ENCODE results near the gene MTMR3.

The MTMR3 gene

DNA sequence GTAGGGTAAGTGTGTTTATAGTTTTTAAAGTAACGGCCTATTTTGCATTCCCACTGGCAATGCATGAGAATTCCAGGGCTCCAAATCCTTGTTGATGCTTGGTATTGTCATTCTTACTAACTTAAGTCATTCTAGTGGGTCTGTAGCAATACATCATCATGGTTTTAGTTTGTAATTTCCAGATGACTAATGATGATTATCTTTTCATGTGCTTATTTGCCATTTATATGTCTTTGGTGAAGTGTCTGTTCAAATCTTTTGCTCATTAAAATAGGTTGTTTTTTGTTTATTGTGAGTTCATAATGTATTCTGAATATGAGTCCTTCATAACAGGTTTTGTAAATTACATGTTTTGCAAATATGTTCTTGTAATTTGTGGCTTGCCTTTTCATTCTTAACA lies 31.2 kb downstream of the MTMR3 start:
- no peaks in the 10 kb centered on the region for H3K27me3 Mint-ChIP-seq
- H3K27ac Mint-ChIP-seq, result no peak overlapping the region
- DNase-seq (no peak), ATAC-seq (replicated peaks) (no peak)
- peaks cover 33 to 74% of the 10 kb centered on the region in 2 donors for H3K4me1 Mint-ChIP-seq
- no peak overlapping the region for H3K4me3 Mint-ChIP-seq
- H3K9me3 Mint-ChIP-seq, result no peaks in the 10 kb centered on the region
- H3K36me3 Mint-ChIP-seq, result no peaks in the 10 kb centered on the region

GRCh38 chr22:29914991-29915533 lies 32.1 kb downstream of the MTMR3 start:
- Mint-ChIP-seq H3K4me3 (no peak overlapping the region), H3K4me1 (peaks cover 33 to 80% of the 10 kb centered on the region in 2 donors), H3K27ac (no peak overlapping the region), H3K9me3 (no peaks in the 10 kb centered on the region), H3K27me3 (no peaks in the 10 kb centered on the region), H3K36me3 (no peaks in the 10 kb centered on the region)
- ATAC-seq (replicated peaks) (no peak), DNase-seq (no peak)

DNA sequence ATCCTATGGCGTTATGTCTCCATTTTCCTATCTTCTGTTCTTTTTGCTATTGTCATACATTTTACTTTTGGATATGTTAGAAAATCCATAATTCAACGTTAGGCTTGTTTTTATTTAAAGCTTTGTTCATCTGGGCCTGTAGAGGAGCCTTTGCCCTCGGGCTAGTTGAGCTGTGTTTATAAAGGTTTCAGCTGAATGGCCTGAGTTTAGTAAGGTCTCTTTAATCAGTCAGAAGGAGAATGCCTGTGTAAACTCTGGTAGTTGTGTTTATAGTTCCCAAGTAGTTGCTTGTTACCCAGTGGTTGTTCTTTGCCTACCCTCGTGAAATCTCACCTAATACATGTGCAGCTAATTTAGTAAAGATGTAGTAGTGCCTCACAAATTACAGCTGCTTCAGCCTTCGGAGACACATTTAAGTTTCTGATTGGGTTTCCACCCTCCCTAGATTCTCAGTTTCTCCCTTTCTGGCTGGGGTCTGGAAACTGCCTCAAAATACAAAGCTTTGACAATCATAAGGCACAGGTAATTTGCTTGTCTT lies 33.1 kb downstream of the MTMR3 start:
- peaks cover 33 to 74% of the 10 kb centered on the region in 2 donors for H3K4me1 Mint-ChIP-seq
- ATAC-seq (replicated peaks) (no peak), DNase-seq (no peak)
- no peaks in the 10 kb centered on the region for H3K36me3 Mint-ChIP-seq
- no peaks in the 10 kb centered on the region for H3K27me3 Mint-ChIP-seq
- H3K9me3 Mint-ChIP-seq, result peaks cover 0 to 2% of the 10 kb centered on the region in 2 donors
- no peak overlapping the region for H3K27ac Mint-ChIP-seq
- no peak overlapping the region for H3K4me3 Mint-ChIP-seq

DNA sequence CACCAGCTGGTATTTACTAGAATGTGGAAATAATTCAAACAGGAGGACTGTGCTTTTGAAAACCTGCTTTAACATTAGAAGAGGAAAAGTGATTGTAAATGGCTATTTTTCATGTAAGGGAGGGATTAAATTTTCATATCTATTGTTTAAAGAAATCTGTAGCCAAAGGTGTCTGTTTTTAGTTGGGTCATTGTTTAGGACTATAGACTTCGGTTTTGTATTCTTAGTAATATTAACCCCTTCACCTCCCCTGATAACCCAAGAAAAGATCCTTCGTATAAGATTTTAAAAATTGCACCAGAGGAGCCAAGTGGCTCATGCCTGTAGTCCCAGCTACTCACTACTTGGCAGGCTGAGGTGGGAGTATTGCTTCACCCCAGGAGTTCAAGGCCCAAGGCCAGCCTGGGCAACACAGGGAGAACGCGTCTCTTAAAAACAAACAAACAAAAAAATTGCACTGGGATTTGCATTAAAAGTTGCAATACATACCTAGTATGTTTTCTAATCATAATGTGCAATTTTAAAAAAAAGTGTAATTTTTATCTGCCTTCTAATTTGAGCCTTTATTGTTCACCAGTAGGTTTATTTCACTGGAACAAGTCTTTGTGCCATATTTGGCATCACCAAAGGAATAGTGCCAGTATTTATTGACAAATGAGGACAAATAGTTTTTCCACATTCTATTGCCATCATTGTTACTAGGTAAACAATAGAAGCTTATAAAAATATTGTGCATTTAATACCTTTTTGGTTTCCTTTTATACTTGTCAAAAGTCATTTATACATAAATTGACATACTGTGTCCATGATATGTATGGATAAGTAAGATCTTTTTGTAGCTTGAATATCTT lies 34.3 kb downstream of the MTMR3 start:
- Mint-ChIP-seq H3K4me1 (peaks cover 30 to 72% of the 10 kb centered on the region in 2 donors), H3K4me3 (no peak overlapping the region), H3K27ac (no peak overlapping the region), H3K36me3 (no peaks in the 10 kb centered on the region), H3K9me3 (peaks cover 0 to 3% of the 10 kb centered on the region in 2 donors), H3K27me3 (no peaks in the 10 kb centered on the region)
- no peak for ATAC-seq (replicated peaks)
- DNase-seq, result no peak

DNA sequence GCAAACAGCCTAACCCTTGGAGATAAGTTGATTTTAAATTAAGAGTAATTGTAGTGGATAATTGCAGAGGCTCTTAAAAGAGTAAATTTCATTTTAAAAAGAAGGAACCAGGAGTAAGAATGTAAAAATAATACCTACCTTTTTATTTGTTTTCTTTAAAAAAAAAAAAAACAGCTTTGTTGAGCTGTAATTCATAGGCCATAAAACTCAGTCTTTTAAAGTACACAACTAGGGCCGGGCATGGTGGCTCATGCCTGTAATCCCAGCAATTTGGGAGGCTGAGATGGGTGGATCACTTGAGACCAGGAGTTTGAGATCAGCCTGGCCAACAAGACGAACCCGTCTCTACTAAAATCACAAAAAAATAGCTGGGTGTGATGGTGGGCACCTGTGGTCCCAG lies 42.4 kb downstream of the MTMR3 start:
- no peak overlapping the region for H3K4me3 Mint-ChIP-seq
- peaks cover 11 to 34% of the 10 kb centered on the region in 2 donors for H3K4me1 Mint-ChIP-seq
- H3K9me3 Mint-ChIP-seq, result peaks cover 0 to 3% of the 10 kb centered on the region in 2 donors

GRCh38 chr22:29926057-29926456 lies 43.1 kb downstream of the MTMR3 start:
- H3K36me3 Mint-ChIP-seq, result no peaks in the 10 kb centered on the region
- DNase-seq, result no peak
- no peak overlapping the region for H3K27ac Mint-ChIP-seq
- peaks cover 11 to 31% of the 10 kb centered on the region in 2 donors for H3K4me1 Mint-ChIP-seq
- no peak overlapping the region for H3K4me3 Mint-ChIP-seq
- no peaks in the 10 kb centered on the region for H3K27me3 Mint-ChIP-seq
- ATAC-seq (replicated peaks), result no peak
- H3K9me3 Mint-ChIP-seq, result peaks cover 0 to 2% of the 10 kb centered on the region in 2 donors

More for the DNA sequence above, 42.4 kb downstream of the MTMR3 start:
- H3K36me3 Mint-ChIP-seq, result no peaks in the 10 kb centered on the region
- H3K27ac Mint-ChIP-seq, result no peak overlapping the region
- H3K27me3 Mint-ChIP-seq, result no peaks in the 10 kb centered on the region
- no peak for DNase-seq
- no peak for ATAC-seq (replicated peaks)

DNA sequence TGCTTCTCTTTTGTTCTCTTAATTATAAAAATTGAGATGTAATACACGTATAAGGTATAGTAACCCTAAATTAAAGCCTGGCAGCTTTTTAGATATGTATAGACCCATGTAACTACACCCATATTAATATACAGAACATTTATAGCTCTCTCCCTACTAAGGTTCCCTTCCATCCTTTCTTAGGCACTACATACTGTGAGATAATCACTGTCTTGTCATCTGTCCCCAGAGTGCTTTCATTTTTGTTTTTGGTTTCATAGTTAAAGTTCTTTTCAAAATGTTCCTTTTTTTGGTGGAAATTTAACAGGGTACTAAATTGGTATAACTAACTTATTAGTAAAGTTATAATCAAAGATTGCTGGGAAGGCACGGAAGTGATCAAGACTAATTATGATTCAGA lies 49.2 kb downstream of the MTMR3 start:
- no peak overlapping the region for H3K4me3 Mint-ChIP-seq
- no peak overlapping the region for H3K27ac Mint-ChIP-seq
- peaks cover 14 to 42% of the 10 kb centered on the region in 2 donors for H3K4me1 Mint-ChIP-seq
- DNase-seq (no peak), ATAC-seq (replicated peaks) (no peak)
- no peaks in the 10 kb centered on the region for H3K27me3 Mint-ChIP-seq
- H3K36me3 Mint-ChIP-seq, result no peaks in the 10 kb centered on the region
- H3K9me3 Mint-ChIP-seq, result no peaks in the 10 kb centered on the region

DNA sequence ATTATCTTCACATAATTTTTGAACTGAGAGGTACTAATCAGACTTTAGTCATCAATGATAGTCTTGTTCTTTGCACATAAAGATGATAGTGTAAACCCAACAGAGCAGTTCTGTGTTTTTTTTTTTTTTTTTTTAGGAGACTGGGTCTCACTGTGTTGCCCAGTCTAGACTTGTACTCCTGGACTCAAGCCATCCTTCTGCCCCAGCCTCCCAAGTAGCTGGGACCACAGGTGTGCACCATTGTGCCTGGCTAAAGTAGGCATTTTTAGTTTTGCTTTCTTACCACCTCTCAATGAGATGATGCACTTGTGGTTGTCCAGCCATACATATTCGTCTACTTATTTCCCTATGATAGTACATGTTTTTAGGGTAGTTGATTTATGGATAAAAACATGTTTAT lies 50.6 kb downstream of the MTMR3 start:
- no peaks in the 10 kb centered on the region for H3K27me3 Mint-ChIP-seq
- peaks cover 22 to 56% of the 10 kb centered on the region in 2 donors for H3K4me1 Mint-ChIP-seq
- no peaks in the 10 kb centered on the region for H3K36me3 Mint-ChIP-seq
- no peak overlapping the region for H3K27ac Mint-ChIP-seq
- ATAC-seq (replicated peaks) (no peak), DNase-seq (no peak)
- H3K9me3 Mint-ChIP-seq, result peaks cover 0 to 3% of the 10 kb centered on the region in 2 donors
- H3K4me3 Mint-ChIP-seq, result no peak overlapping the region

- H3K4me1 Mint-ChIP-seq, result peaks cover 23 to 56% of the 10 kb centered on the region in 2 donors
Observed at GRCh38 chr22:29934596-29934995, 51.6 kb downstream of the MTMR3 start.

GRCh38 chr22:29936186-29936585 lies 53.2 kb downstream of the MTMR3 start:
- ATAC-seq (replicated peaks), result no peak
- no peak overlapping the region for H3K4me3 Mint-ChIP-seq
- H3K4me1 Mint-ChIP-seq, result peaks cover 26 to 60% of the 10 kb centered on the region in 2 donors

More at GRCh38 chr22:29934596-29934995, 51.6 kb downstream of the MTMR3 start:
- H3K36me3 Mint-ChIP-seq, result no peaks in the 10 kb centered on the region
- no peak overlapping the region for H3K4me3 Mint-ChIP-seq
- no peak for DNase-seq
- H3K27ac Mint-ChIP-seq, result no peak overlapping the region
- no peak for ATAC-seq (replicated peaks)
- H3K9me3 Mint-ChIP-seq, result peaks cover 0 to 3% of the 10 kb centered on the region in 2 donors
- no peaks in the 10 kb centered on the region for H3K27me3 Mint-ChIP-seq

GRCh38 chr22:29937940-29938693 lies 55.1 kb downstream of the MTMR3 start:
- Mint-ChIP-seq H3K27ac (peak overlapping the region; percentile 82), H3K9me3 (peaks cover 5 to 10% of the 10 kb centered on the region in 2 donors), H3K27me3 (no peaks in the 10 kb centered on the region), H3K4me1 (peaks cover 26 to 52% of the 10 kb centered on the region in 2 donors), H3K36me3 (peaks cover 9 to 14% of the 10 kb centered on the region in 2 donors), H3K4me3 (peak overlapping the region; percentile 60 to 73)
- DNase-seq (peak; percentile 57), ATAC-seq (replicated peaks) (peak; percentile 94 to 98)

More at GRCh38 chr22:29936186-29936585, 53.2 kb downstream of the MTMR3 start:
- Mint-ChIP-seq H3K27ac (no peak overlapping the region), H3K27me3 (no peaks in the 10 kb centered on the region), H3K36me3 (peaks cover 2 to 4% of the 10 kb centered on the region in 2 donors), H3K9me3 (peaks cover 0 to 3% of the 10 kb centered on the region in 2 donors)
- DNase-seq, result no peak

DNA sequence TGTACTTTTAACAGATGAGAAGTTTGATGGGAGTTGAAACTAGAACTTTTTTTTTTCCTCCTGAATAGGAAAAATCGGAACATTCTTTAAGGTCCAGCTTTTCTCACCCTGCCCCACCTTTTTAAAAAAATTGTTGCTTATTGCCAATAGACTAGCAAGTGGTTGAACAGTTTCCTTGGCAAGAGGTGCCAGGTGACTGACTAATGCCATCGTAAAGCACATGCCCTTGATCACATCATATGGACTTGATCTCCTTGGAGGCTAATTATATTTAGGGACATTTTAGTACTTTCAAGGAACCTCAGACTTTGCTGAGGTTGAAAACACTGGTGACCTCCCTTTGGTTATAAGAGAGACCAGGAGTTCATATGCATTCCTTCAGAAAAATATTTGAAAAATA lies 57.6 kb downstream of the MTMR3 start:
- Mint-ChIP-seq H3K4me3 (no peak overlapping the region), H3K9me3 (peaks cover 5 to 10% of the 10 kb centered on the region in 2 donors), H3K27me3 (no peaks in the 10 kb centered on the region), H3K36me3 (peaks cover 9 to 14% of the 10 kb centered on the region in 2 donors), H3K4me1 (peaks cover 27 to 53% of the 10 kb centered on the region in 2 donors), H3K27ac (no peak overlapping the region)
- ATAC-seq (replicated peaks) (no peak), DNase-seq (no peak)

GRCh38 chr22:29944339-29944738 lies 61.4 kb downstream of the MTMR3 start:
- no peak overlapping the region for H3K27ac Mint-ChIP-seq
- no peaks in the 10 kb centered on the region for H3K27me3 Mint-ChIP-seq
- H3K36me3 Mint-ChIP-seq, result peaks cover 9 to 14% of the 10 kb centered on the region in 2 donors
- H3K4me1 Mint-ChIP-seq, result peaks cover 25 to 49% of the 10 kb centered on the region in 2 donors
- H3K4me3 Mint-ChIP-seq, result no peak overlapping the region
- peaks cover 5 to 7% of the 10 kb centered on the region in 2 donors for H3K9me3 Mint-ChIP-seq
- ATAC-seq (replicated peaks) (no peak), DNase-seq (no peak)

DNA sequence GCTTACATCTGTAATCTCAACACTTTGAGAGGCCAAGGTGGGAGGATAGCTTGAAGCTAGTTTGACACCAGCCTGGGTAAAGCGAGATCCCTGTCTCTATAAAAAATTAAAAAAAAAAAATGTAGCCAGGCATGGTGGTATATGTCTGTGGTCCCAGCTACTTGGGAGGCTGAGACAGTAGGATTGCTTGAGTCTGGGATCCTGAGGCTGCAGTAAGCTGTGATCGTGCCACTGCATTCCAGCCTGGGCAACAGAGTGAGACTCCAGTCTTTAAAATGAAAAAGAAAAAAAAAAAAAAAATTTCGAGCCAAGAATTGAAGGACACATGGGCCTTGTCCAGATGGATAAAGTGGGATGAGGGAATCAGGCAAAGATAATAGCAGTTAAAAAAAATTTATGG lies 62.5 kb downstream of the MTMR3 start:
- H3K4me1 Mint-ChIP-seq, result peaks cover 19 to 45% of the 10 kb centered on the region in 2 donors
- no peaks in the 10 kb centered on the region for H3K27me3 Mint-ChIP-seq
- H3K9me3 Mint-ChIP-seq, result peaks cover 5 to 7% of the 10 kb centered on the region in 2 donors
- DNase-seq (no peak), ATAC-seq (replicated peaks) (no peak)
- H3K36me3 Mint-ChIP-seq, result peaks cover 7 to 10% of the 10 kb centered on the region in 2 donors
- no peak overlapping the region for H3K4me3 Mint-ChIP-seq
- H3K27ac Mint-ChIP-seq, result no peak overlapping the region
